ENCODE measurements around the gene NACC2.

Gene NACC2

DNA sequence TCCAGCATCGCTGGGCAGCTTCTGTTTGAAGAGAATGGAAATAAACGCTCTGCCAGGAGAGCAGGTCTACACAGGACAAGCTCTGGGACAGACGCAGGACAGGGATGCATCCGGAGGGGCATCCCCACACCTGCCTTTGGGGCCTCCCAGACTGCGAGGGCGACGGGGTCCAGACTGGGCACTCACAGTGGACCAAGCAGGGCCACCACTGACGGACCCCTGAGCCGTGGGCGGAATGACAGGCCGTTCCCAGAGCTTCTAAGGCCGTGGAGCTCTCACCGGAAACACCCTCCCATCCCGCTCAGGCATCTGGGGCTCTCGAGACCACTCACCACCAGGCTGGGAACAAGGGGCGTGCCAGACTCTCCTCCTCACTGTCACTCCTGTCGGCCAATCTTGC is 34.1 kb upstream of the NACC2 start:
- no peak for DNase-seq (ENCODE audit: low spot score)

DNA sequence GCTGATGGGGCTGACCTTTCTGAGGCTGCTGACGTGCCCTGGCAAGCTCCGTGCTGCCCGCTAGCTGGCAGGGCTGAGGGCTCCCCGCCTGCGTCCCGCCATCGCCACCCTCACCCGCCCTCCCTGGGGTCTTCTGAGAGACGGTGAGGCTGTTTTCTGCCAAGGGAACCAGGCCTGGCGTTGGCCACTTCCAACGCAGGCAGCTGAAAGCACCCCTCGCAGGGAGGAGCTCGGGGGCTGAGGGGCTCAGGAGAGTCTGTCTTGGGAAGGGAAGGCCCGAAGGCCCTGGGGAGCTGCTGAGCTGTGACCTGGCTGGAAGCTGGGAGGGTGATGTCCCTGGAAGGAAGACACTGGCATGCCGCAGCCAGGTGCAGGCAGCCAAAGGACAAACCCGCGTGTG is 33.3 kb upstream of the NACC2 start:
- DNase-seq (ENCODE audit: low spot score): no peak

DNA sequence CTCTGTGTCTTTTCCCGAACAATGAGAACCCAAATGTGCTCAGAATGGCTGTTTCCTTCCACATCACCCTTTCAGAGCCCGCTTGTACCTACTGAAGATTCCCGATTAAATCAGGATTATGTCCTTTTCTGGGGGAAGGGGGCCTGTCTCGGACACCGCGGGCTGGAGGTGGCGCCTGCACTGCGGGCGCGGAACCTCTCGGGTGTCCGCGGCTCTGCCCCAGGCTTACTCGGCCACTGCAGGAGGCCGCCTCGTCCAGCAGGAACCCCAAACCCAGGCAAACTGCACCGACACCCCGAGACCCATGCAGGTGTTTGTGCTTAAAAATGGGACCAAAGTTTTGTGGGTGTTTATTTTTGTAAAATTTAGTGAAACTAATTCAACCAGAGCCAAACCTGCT is 32.2 kb upstream of the NACC2 start:
- DNase-seq (ENCODE audit: low spot score): no peak

DNA sequence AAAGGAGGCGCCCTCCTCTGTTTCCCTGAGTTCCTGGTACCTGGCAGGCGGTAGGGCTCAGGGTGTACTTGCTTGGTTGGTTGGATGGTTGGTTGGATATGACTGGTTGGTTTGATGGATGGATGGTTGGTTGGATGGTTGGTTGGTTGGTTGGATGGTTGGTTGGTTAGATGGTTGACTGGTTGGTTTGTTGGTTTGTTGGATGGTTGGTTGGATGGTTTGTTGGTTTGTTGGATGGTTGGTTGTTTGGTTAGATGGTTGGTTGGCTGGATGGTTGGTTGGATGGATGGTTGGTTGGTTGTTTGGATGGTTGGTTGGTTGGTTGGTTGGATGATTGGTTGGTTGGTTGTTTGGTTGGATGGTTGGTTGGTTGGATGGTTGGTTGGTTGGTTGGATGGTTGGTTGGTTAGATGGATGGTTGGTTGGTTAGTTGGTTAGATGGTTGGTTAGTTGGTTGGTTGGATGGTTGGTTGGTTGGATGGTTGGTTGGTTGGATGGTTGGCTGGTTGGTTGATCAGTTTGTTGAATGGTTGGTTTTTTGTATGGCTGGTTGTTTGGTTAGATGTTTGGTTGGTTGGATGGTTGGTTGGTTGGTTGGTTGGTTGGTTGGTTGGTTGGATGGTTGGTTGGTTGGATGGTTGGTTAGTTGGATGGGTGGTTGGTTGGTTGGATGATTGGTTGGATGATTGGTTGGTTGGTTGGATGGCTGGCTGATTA is 30.0 kb upstream of the NACC2 start:
- DNase-seq (ENCODE audit: low spot score): no peak

DNA sequence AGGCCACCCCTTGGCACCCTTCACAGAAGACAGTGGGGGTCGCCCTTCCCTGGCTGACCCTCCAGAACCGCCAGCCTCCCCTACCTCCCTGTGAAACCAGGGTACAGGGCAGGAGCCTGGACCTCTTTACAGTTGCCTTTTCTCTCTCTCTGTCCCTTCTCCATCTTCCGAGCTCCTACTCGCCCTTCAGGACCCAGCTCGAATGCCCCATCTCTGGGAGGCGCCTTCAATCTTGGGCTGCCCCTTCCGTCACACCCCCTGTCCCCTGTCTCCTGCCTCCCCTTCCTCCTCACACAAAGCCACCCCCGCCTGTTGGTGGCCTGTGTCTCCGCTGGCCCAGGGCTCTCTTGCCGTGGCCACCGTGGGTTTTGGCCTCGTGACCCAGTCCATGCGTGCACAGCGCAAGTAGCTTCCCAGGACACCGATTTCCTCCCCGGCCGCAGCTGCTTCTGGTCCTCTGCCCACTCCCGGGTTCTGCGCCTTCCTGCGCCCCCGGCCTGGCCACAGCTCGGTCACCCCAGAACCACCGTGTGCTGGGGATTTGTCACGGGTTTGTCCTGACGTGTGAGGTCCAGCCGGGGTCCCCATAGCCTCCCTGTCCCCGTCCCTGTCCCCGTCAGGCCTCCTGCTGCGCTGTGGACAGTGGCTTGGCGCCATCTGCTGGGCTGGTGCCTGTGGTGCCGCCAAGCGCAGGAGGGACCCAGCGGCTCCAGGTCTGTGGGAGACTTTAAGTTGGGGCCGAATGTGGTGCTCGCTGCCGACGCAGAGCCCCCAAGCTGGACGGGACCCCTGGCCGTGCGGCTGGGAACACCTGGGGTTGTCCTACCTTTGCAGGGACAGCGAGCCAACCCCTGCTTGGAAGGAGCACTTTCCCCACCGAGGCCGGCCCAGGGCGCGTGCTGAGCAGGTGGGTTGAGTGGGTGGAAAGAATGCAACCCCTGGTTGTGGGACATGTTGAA is 27.6 kb upstream of the NACC2 start:
- peak; percentile 71 for DNase-seq (ENCODE audit: low spot score)

- DNase-seq (ENCODE audit: low spot score): no peak
Observed at GRCh38 chr9:136121801-136122200, 26.7 kb upstream of the NACC2 start.

- DNase-seq (ENCODE audit: low spot score): no peak
Observed at GRCh38 chr9:136120438-136120844, 25.4 kb upstream of the NACC2 start.

GRCh38 chr9:136119883-136120393 is 24.8 kb upstream of the NACC2 start:
- DNase-seq (ENCODE audit: low spot score): no peak

GRCh38 chr9:136119061-136119882 is 24.2 kb upstream of the NACC2 start:
- no peak for DNase-seq (ENCODE audit: low spot score)

- DNase-seq (ENCODE audit: low spot score): peak; percentile 96
Observed at GRCh38 chr9:136118320-136119060, 23.4 kb upstream of the NACC2 start, which contains the start of gene TMEM250. Gene TMEM250, minus strand, starts transcription at chr9:136118875. Its CDS starts 1,975 bp downstream, at chr9:136116900.

GRCh38 chr9:136117916-136118319 is 22.8 kb upstream of the NACC2 start:
- no peak for DNase-seq (ENCODE audit: low spot score)

DNA sequence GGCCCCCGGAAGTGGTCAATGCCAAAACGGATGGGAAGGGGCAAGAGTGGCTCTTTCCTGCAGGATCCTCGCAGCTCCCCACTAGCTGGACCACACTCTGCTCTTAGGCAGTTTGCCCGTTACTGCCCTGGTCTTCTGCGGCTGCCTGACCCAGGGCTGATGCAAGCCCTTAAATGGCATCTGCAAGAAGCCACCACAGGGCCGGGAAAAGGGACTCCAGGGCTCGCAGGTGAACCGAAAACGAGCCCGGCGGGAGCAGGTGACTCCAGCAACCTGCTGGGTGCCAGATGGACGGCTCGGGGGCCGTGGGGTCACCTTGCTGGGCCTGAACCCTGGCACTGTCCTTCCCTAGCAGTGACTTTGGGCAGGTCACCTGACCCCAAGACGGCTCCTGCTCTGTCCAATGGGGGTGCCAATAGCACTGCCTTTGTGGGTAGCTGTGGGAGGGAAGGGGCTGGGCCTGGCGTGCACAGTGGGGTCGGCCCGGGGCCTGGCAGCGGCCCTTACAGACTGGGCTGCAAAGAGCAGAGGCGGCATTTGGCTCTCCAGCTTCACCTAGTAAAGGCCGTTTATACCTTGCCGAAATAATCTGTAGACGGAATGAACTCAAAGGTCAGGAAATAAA is 22.3 kb upstream of the NACC2 start:
- no peak for DNase-seq (ENCODE audit: low spot score)

DNA sequence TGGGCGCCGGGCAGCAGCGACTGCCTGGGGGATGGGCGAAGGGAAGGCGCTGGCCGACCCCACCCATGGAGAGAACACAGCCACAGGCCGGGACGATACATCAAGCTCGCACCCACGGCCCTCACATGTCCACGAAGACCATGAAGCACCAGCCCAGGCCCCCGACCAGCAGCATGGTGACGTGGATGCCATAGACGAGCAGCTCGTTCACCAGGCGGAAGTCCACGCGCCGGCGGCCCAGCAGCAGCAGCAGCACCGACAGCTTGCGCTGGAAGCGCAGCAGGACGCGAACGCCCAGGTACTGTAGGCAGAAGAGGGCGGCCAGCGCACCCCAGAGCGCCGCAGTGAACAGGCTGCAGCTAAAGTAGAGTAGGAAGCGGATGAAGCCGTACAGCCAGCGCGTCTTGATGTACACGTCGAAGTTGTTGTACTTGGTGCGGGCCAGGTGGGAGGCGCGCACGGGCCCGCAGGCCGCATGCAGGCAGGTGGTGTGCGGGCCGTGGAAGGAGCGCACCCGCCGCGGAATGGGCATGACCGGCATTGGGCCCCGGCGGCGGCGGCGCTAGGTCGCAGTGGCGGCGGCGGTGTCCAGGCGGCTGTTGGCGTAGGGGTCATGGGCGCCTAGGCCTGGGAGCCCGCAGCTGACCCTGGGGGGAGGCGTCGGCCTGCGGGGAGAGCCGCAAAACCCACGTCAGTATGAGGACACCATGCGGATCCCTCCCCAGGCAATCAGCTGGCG is 21.4 kb upstream of the NACC2 start:
- DNase-seq (ENCODE audit: low spot score): no peak

- no peak for DNase-seq (ENCODE audit: low spot score)
Observed at GRCh38 chr9:136115641-136116359, 20.7 kb upstream of the NACC2 start.

- DNase-seq (ENCODE audit: low spot score): no peak
Observed at GRCh38 chr9:136115206-136115605, 20.1 kb upstream of the NACC2 start.

DNA sequence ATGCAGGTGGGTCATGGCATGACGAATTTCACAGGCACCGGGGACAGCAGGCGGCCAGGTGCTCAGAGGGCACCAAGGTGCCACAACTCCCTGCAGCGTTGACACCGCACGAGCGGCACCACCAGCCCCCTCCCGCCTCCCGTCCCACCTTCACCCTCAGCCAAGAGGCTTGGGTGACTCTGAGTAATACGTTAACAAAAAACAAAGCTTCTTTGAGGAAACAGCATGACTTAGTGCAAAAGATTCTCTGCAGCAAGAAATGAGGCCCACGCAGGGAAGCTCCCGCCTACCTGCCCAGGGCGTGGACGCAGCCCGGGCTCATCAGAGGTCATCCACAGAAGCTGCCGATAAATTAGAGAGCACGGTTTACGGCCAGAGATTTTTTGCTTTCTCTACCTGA is 19.5 kb upstream of the NACC2 start:
- DNase-seq (ENCODE audit: low spot score): no peak

- DNase-seq (ENCODE audit: low spot score): no peak
Observed at GRCh38 chr9:136112541-136112940, 17.5 kb upstream of the NACC2 start.

- no peak for DNase-seq (ENCODE audit: low spot score)
Observed at GRCh38 chr9:136111910-136112309, 16.8 kb upstream of the NACC2 start.

DNA sequence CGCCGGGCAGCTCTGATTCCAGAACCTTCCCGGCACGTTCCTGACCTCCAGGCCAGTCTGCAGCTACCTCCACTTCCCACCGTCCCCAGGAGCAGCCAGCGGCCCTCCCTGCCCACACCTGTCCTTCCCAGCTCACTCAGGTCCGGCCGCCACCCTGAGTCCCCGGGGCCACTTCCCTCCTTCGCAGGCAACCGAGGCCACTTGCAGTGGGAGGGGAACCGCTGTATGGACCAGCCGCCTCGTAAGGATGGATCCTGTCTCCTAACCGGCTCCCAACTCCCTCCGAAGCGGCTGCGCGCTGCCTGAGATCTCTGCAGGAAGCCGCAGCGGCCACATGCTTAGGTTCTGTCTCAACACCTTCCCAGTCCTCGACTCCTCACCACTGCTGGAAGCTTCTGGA is 16.1 kb upstream of the NACC2 start:
- DNase-seq (ENCODE audit: low spot score): no peak
